ENCODE results near the gene RPL14.

Gene RPL14

DNA sequence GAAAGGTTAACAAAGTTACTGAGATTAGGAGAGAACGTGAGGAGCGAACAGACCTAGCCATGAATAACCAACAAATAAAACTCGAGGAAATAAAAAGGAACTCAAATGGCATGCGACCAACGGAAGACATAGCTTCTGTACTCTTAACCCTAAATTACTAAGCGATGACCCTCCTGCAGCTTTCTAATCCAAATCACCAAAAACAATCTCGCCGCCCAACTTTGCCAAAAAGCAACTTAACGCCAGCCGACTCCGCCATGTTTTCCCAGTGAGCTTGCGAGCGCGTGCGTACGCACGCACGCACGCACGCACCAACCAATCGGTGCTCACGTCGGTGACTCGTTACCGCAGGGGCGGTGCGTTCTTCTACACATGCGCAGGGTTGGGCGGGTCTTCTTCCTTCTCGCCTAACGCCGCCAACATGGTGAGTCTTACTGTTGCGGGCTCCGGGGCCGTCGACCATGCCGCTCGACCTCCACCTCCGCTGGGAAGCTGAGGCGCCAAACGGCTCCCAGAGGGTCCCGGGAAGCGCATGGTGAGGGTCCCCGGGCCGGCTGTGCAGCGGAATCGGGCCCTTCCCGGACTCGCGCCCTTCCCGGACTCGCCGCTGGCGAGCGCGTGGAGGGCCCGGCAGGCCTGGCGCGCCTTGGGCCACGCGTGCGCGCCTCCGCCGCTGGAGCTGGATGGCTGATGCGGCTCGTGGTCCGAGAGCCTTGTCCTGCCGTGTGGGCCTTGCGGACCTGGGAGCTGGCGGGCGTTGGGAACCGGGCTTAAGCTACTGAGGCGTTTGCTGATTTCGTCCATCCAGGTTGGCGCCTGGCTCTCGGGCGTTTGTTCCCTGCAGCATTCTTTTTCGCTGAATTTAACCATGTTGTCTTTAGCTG, at the start of gene RPL14:
Gene RPL14, plus strand, starts transcription at position 400 of the 884 bp plus-strand sequence. Its CDS starts 133 bp downstream, at position 533.
- no peaks in the 10 kb centered on the region for H3K27me3 ChIP-seq (ENCODE audit: insufficient read depth, low read length)
- H3K4me3 ChIP-seq (ENCODE audit: low read length) = peak within 1 kb of the TSS; percentile 82
- H2AFZ ChIP-seq (ENCODE audit: low read depth, low read length) = peak within 1 kb of the TSS; percentile 58
- H3K4me1 ChIP-seq (ENCODE audit: insufficient read depth, low read length) = peaks cover 23% of the 10 kb centered on the region
- no peaks in the 10 kb centered on the region for H3K9me3 ChIP-seq (ENCODE audit: low read length)
- H3K36me3 ChIP-seq (ENCODE audit: insufficient read depth, low read length) = peaks cover 36% of the 10 kb centered on the region

DNA sequence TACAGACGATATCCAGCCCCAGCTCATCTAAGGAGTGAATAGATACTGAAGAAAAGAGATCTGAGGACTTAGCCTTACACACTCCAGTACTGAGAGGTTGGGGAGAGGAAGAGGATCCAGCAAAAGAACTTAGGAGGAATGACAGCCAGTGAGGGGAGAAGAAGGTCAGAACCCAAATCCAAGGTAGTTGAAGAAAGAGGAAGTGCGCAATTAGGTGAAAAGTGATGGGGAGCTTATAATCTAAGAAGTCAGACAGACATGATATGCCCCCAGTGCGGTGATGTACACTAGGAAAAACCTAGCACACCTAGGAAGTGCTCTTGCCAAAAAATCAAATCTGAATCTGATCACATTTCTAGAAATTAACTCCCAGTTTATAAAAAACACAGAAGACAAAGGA, 49.5 kb upstream of the RPL14 start:
- H2AFZ ChIP-seq (ENCODE audit: low read depth, low read length) = no peak overlapping the region
- H3K4me1 ChIP-seq (ENCODE audit: insufficient read depth, low read length) = no peaks in the 10 kb centered on the region
- H3K4me3 ChIP-seq (ENCODE audit: low read length) = no peak overlapping the region
- no peaks in the 10 kb centered on the region for H3K36me3 ChIP-seq (ENCODE audit: insufficient read depth, low read length)
- H3K9me3 ChIP-seq (ENCODE audit: low read length) = no peaks in the 10 kb centered on the region
- no peaks in the 10 kb centered on the region for H3K27me3 ChIP-seq (ENCODE audit: insufficient read depth, low read length)

DNA sequence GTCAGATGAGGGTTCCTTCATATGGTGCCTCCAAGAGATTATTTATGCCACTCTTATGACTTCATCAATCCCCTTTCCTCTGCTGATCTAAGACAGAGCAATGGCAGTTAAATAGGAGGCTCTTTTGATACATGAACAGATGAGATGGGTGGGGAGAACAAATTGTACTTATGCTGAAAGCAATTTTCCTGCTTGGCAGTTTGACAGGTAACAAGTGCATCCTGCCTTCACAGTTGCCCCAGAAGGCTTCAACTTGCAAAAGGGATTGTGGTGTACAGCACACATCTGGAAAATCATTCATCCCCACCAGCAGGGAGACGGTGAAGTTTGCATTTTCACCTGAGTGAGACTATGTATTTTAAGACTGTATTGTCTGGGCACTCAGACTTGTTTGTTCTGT, 42.9 kb upstream of the RPL14 start:
- Histone ChIP-seq H2AFZ (ENCODE audit: low read depth, low read length) (no peak overlapping the region), H3K9me3 (ENCODE audit: low read length) (no peaks in the 10 kb centered on the region), H3K4me3 (ENCODE audit: low read length) (no peak overlapping the region), H3K27me3 (ENCODE audit: insufficient read depth, low read length) (no peaks in the 10 kb centered on the region), H3K4me1 (ENCODE audit: insufficient read depth, low read length) (no peaks in the 10 kb centered on the region), H3K36me3 (ENCODE audit: insufficient read depth, low read length) (no peaks in the 10 kb centered on the region)

DNA sequence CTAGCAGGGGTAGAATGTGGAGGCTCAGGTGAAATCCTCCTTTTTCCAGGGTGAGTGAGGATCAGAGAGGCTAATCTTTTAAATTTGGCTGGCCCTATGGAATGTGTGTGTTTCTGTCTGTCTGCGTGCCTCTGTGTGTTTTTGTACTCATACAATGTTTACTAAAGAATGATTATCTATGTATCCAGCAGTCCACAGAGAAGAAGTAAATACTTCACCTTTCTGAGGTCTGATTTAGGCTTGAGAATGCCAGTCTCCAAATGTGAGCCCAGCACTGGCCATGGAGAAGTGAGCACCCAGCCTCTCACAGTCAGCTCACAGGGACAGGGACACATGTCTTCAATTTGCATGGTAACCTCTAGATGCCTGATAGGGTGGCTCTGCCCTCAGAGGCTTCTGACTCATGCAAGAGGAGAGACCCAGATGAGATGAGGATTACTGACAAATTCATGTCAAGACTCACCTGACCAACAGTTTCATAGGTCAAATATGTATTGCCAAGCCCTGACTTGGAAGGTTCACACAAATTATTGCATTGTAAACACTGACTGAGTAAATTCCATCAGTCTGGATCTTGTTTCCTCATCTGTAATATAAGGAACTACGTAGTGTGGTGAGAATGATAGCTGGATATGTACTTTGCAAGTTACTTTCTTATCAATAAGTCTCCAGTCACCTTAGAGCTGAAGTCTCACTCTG, 39.1 kb upstream of the RPL14 start:
- no peaks in the 10 kb centered on the region for H3K27me3 ChIP-seq (ENCODE audit: insufficient read depth, low read length)
- no peaks in the 10 kb centered on the region for H3K9me3 ChIP-seq (ENCODE audit: low read length)
- H3K36me3 ChIP-seq (ENCODE audit: insufficient read depth, low read length) = no peaks in the 10 kb centered on the region
- H3K4me3 ChIP-seq (ENCODE audit: low read length) = no peak overlapping the region
- no peaks in the 10 kb centered on the region for H3K4me1 ChIP-seq (ENCODE audit: insufficient read depth, low read length)
- H2AFZ ChIP-seq (ENCODE audit: low read depth, low read length) = no peak overlapping the region

DNA sequence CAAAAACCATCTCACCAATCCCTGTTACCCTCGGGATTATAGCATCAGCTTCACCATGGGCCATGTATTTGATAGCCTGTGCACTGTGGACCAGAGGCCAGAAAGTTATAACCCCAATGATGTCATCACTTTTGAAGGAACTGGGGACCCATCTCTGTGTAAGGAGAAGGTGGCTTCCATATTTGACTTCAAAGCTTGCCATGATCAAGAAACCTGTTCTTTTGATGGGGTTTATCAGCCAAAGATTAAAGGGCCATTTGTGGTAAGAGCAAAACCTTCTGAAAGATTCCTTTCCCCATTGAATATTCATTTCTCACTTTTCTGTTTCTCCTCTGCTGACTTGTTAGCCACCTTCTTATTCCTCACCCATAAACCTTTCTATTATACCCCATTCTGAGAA, 34.3 kb upstream of the RPL14 start:
- Histone ChIP-seq H3K36me3 (ENCODE audit: insufficient read depth, low read length) (no peaks in the 10 kb centered on the region), H3K4me3 (ENCODE audit: low read length) (no peak overlapping the region), H3K4me1 (ENCODE audit: insufficient read depth, low read length) (no peaks in the 10 kb centered on the region), H3K9me3 (ENCODE audit: low read length) (no peaks in the 10 kb centered on the region), H3K27me3 (ENCODE audit: insufficient read depth, low read length) (no peaks in the 10 kb centered on the region), H2AFZ (ENCODE audit: low read depth, low read length) (no peak overlapping the region)

DNA sequence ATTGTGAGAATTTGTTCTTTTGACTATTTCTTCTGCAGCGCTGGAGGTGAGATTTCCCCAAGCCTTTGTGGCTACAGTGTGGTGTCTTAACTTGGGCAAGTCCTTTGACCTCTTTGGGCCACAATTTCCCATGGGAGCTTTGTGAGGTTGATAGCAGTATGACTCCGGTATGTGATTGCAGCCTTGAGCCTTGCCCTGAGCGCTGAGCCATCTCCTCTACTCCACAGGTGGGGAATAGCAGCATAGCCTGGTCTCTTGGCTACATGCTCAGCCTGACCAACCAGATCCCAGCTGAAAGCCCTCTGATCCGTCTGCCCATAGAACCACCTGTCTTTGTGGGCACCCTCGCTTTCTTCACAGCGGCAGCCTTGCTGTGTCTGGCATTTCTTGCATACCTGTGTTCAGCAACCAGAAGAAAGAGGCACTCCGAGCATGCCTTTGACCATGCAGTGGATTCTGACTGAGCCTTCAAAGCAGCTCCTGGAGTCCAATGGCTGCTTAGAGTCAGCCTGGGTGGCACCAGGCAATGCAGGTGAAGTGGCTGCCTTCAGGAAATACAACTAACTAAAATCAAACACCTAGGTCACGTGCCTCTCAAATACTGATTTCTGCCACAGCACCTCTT, 30.0 kb upstream of the RPL14 start:
- Histone ChIP-seq H3K36me3 (ENCODE audit: insufficient read depth, low read length) (no peaks in the 10 kb centered on the region), H3K4me1 (ENCODE audit: insufficient read depth, low read length) (no peaks in the 10 kb centered on the region), H3K9me3 (ENCODE audit: low read length) (no peaks in the 10 kb centered on the region), H2AFZ (ENCODE audit: low read depth, low read length) (no peak overlapping the region), H3K27me3 (ENCODE audit: insufficient read depth, low read length) (no peaks in the 10 kb centered on the region), H3K4me3 (ENCODE audit: low read length) (no peak overlapping the region)

DNA sequence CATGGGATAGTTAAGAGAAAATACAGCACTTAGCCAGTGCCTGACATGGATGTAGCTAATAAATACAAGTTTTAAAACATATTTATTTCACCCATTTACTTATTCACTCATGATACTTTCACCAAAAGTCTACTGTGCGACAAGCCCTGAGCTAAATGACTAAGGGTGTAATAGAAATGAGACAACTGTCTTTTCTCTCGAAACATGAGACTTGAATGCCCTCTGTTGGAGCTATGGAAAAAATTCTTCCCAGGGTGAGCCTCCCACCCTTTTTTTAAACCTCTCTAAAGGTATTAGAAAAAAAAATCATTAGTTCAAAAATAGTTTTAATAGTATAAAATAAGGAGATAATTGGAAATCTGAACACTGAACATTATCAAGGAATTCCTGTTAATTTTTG, 24.3 kb upstream of the RPL14 start:
- no peaks in the 10 kb centered on the region for H3K4me1 ChIP-seq (ENCODE audit: insufficient read depth, low read length)
- no peak overlapping the region for H3K4me3 ChIP-seq (ENCODE audit: low read length)
- no peaks in the 10 kb centered on the region for H3K36me3 ChIP-seq (ENCODE audit: insufficient read depth, low read length)
- no peaks in the 10 kb centered on the region for H3K27me3 ChIP-seq (ENCODE audit: insufficient read depth, low read length)
- no peak overlapping the region for H2AFZ ChIP-seq (ENCODE audit: low read depth, low read length)
- peaks cover 4% of the 10 kb centered on the region for H3K9me3 ChIP-seq (ENCODE audit: low read length)

DNA sequence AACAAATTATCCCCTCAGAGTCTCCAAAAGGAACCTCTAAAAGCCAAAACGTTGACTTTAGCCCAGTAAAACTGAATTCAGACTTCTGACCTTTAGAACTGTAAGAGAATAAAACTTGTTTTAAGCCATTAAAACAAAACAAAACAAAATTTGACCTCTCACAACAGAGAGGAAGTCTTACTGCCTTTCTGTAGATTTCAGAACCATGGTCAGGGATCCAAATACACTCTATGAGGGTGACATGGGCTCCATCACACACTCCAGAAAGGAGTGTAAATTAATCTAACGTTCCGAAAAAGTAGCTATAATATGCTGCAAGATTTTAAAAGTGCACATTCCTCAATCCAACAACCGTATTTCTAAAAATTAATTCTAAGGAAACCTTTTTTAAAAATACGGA, 19.2 kb upstream of the RPL14 start:
- no peaks in the 10 kb centered on the region for H3K27me3 ChIP-seq (ENCODE audit: insufficient read depth, low read length)
- H3K4me3 ChIP-seq (ENCODE audit: low read length) = no peak overlapping the region
- H3K9me3 ChIP-seq (ENCODE audit: low read length) = peaks cover 4% of the 10 kb centered on the region
- H3K4me1 ChIP-seq (ENCODE audit: insufficient read depth, low read length) = no peaks in the 10 kb centered on the region
- H3K36me3 ChIP-seq (ENCODE audit: insufficient read depth, low read length) = no peaks in the 10 kb centered on the region
- no peak overlapping the region for H2AFZ ChIP-seq (ENCODE audit: low read depth, low read length)

DNA sequence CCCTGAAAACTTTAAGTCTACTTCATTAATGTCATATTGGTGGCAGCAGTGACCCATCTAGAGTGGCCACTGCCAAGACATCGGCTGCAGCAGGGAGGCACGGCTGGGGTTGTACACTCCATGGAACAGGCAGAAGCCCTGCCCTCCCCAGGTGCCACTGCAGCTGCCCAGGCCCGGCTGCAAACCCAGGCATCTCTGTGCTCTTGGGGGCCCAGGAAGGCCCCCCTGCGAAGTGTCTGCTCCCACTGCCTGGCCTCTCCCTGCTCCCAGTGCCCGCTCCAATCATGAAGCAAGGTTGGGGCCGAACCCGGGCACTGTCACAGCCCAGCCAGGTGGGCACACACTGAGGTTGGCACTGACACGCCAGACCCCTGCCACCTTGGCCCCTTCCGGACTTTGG, 12.1 kb upstream of the RPL14 start:
- no peak overlapping the region for H3K4me3 ChIP-seq (ENCODE audit: low read length)
- no peak overlapping the region for H2AFZ ChIP-seq (ENCODE audit: low read depth, low read length)
- peaks cover 4% of the 10 kb centered on the region for H3K36me3 ChIP-seq (ENCODE audit: insufficient read depth, low read length)
- H3K27me3 ChIP-seq (ENCODE audit: insufficient read depth, low read length) = no peaks in the 10 kb centered on the region
- no peaks in the 10 kb centered on the region for H3K4me1 ChIP-seq (ENCODE audit: insufficient read depth, low read length)
- H3K9me3 ChIP-seq (ENCODE audit: low read length) = no peaks in the 10 kb centered on the region

DNA sequence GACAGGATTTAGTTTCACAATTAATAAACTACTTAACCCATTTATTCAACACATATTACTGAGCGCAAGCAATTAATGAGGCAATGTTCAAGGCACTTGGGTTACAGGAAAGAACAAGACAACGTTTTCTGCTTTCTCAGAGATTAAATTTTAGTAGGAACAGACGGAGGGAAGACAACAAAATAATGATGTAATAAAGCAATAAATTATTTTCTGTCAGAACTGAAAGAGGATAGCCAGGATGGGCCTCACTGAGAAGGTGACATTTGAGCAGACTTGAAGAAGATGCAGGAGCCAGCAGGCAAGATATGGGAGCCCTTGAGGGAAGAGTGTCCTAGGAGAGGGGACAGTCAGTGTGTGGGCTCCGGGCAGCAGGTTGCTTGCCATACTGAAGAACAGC, 11.3 kb upstream of the RPL14 start:
- H3K27me3 ChIP-seq (ENCODE audit: insufficient read depth, low read length) = no peaks in the 10 kb centered on the region
- H2AFZ ChIP-seq (ENCODE audit: low read depth, low read length) = no peak overlapping the region
- no peaks in the 10 kb centered on the region for H3K9me3 ChIP-seq (ENCODE audit: low read length)
- H3K36me3 ChIP-seq (ENCODE audit: insufficient read depth, low read length) = peaks cover 4% of the 10 kb centered on the region
- H3K4me1 ChIP-seq (ENCODE audit: insufficient read depth, low read length) = no peaks in the 10 kb centered on the region
- no peak overlapping the region for H3K4me3 ChIP-seq (ENCODE audit: low read length)

DNA sequence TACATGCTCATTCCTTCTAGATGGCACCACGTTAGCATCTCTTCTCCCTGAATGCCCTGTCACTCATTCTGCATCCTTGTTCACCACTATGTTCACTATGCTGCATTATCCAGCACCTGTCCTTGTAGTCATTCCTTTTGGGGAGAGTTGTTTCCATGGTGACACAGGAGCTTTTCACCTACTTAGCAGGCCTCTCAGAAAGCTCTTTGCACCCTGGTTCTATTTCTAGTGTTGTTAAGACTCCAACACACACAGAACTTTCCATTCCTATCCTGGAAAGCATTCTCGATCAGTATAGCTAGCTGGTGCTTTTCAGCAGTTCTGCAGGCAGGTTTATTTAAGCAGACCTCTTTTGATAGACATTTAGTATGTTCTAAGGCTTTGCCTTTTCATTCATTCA, 6.7 kb upstream of the RPL14 start:
- Histone ChIP-seq H2AFZ (ENCODE audit: low read depth, low read length) (no peak overlapping the region), H3K4me1 (ENCODE audit: insufficient read depth, low read length) (peaks cover 10% of the 10 kb centered on the region), H3K27me3 (ENCODE audit: insufficient read depth, low read length) (no peaks in the 10 kb centered on the region), H3K36me3 (ENCODE audit: insufficient read depth, low read length) (peaks cover 4% of the 10 kb centered on the region), H3K4me3 (ENCODE audit: low read length) (no peak overlapping the region), H3K9me3 (ENCODE audit: low read length) (no peaks in the 10 kb centered on the region)

DNA sequence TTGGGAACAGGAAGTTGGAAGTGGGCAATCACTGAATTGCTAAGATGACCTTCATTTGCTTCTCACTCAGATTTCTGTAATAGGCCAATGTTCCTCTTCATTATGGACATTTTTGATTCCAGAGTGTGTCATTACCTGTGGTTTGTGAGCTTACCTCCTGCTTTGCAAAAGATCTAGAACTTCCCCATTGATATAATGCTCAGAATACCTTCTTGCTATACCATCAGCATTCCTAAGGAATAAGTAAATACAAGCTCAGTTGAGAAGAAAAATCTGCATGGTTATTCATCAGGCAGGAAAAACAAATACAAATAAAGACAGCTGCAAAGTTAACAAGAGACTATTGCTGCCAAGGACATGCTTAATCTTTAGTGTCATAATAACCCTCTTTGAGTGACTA, 5.6 kb upstream of the RPL14 start:
- no peaks in the 10 kb centered on the region for H3K36me3 ChIP-seq (ENCODE audit: insufficient read depth, low read length)
- H3K27me3 ChIP-seq (ENCODE audit: insufficient read depth, low read length) = no peaks in the 10 kb centered on the region
- no peak overlapping the region for H3K4me3 ChIP-seq (ENCODE audit: low read length)
- H3K9me3 ChIP-seq (ENCODE audit: low read length) = no peaks in the 10 kb centered on the region
- no peak overlapping the region for H2AFZ ChIP-seq (ENCODE audit: low read depth, low read length)
- H3K4me1 ChIP-seq (ENCODE audit: insufficient read depth, low read length) = peaks cover 13% of the 10 kb centered on the region

DNA sequence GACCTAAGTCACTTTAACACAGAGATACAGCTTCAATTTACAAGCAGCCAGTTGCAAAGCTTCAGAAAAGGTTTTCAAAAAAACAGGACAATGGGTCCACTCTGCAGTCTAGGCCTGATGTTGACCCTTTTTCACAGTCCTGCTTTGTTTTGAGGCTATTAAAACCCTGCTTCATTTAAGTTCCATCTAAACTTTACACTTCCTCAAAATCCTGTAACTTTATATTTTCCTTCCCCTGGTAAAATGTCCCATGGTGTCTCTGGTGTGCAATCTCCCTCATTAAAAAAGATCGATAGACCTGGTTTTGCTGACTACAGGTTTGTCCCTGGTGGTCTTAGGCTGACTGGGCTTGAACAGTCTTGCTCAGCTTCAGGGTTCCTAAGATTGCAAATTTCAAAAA, 5.1 kb upstream of the RPL14 start:
- H3K4me3 ChIP-seq (ENCODE audit: low read length) = peak overlapping the region; percentile 74
- H3K27me3 ChIP-seq (ENCODE audit: insufficient read depth, low read length) = no peaks in the 10 kb centered on the region
- H2AFZ ChIP-seq (ENCODE audit: low read depth, low read length) = no peak overlapping the region
- H3K4me1 ChIP-seq (ENCODE audit: insufficient read depth, low read length) = peaks cover 13% of the 10 kb centered on the region
- H3K9me3 ChIP-seq (ENCODE audit: low read length) = no peaks in the 10 kb centered on the region
- no peaks in the 10 kb centered on the region for H3K36me3 ChIP-seq (ENCODE audit: insufficient read depth, low read length)
